Measurements from ENCODE around the gene KIF21A.
A peak's percentile ranks its signal among the peaks of the same experiment; 100 is the strongest.
"Not testable (repeated sequence)": the region's sequence is repeated elsewhere in the genome, so short reads cannot be mapped to it uniquely, and the experiment has no call there.

KIF21A gene

GRCh38 chr12:39443081-39443928 is at the start of gene KIF21A:
Gene KIF21A, minus strand, starts transcription at chr12:39443120. Its CDS starts 150 bp downstream, at chr12:39442970.
- peak; percentile 85 for DNase-seq

GRCh38 chr12:39490500-39491282 is 47.8 kb upstream of the KIF21A start:
- no peak for DNase-seq

- no peak for DNase-seq
Measured at GRCh38 chr12:39483597-39483996, 40.7 kb upstream of the KIF21A start.

- DNase-seq = no peak
Measured at GRCh38 chr12:39483042-39483441, 40.1 kb upstream of the KIF21A start.

- DNase-seq = no peak
Measured at GRCh38 chr12:39476894-39477293, 34.0 kb upstream of the KIF21A start.

GRCh38 chr12:39476121-39476520 is 33.2 kb upstream of the KIF21A start:
- DNase-seq = no peak

GRCh38 chr12:39475136-39475535 is 32.2 kb upstream of the KIF21A start:
- DNase-seq = not testable (repeated sequence)

GRCh38 chr12:39467432-39467870 is 24.5 kb upstream of the KIF21A start:
- DNase-seq = no peak

GRCh38 chr12:39464976-39465695 is 22.2 kb upstream of the KIF21A start:
- no peak for DNase-seq

- no peak for DNase-seq
Measured at GRCh38 chr12:39461059-39461458, 18.1 kb upstream of the KIF21A start.

GRCh38 chr12:39459027-39459434 is 16.1 kb upstream of the KIF21A start:
- DNase-seq = no peak

- no peak for DNase-seq
Measured at GRCh38 chr12:39451977-39452376, 9.1 kb upstream of the KIF21A start.

- no peak for DNase-seq
Measured at GRCh38 chr12:39448038-39448437, 5.1 kb upstream of the KIF21A start.

GRCh38 chr12:39443929-39444209 is 949 bp upstream of the KIF21A start:
- DNase-seq = no peak

- no peak for DNase-seq
Measured at GRCh38 chr12:39442831-39443080, 164 bp downstream of the KIF21A start.

GRCh38 chr12:39441963-39442830 is 723 bp downstream of the KIF21A start:
- peak; percentile 22 for DNase-seq

- no peak for DNase-seq
Measured at GRCh38 chr12:39441189-39441962, 1.5 kb downstream of the KIF21A start.

GRCh38 chr12:39440781-39441180 is 2.1 kb downstream of the KIF21A start:
- DNase-seq = no peak

GRCh38 chr12:39440101-39440500 is 2.8 kb downstream of the KIF21A start:
- DNase-seq = no peak

- DNase-seq = no peak
Measured at GRCh38 chr12:39435531-39435930, 7.4 kb downstream of the KIF21A start.

- no peak for DNase-seq
Measured at GRCh38 chr12:39431797-39432196, 11.1 kb downstream of the KIF21A start.
